GM19372 (cell line): Measurements from ENCODE around the gene TLL2.
"Not testable (repeated sequence)": the region's sequence is repeated elsewhere in the genome, so short reads cannot be mapped to it uniquely, and the experiment has no call there.

Experiments used
- ATAC-seq: cut with Tn5 transposase; IDR thresholded peaks from one replicate; pipeline ENCODE4 v1.9.1; 2021; ENCODE audit warnings: mild to moderate bottlenecking, low read depth, moderate library complexity; ENCODE audit not compliant: unreplicated experiment

TLL2 gene

DNA sequence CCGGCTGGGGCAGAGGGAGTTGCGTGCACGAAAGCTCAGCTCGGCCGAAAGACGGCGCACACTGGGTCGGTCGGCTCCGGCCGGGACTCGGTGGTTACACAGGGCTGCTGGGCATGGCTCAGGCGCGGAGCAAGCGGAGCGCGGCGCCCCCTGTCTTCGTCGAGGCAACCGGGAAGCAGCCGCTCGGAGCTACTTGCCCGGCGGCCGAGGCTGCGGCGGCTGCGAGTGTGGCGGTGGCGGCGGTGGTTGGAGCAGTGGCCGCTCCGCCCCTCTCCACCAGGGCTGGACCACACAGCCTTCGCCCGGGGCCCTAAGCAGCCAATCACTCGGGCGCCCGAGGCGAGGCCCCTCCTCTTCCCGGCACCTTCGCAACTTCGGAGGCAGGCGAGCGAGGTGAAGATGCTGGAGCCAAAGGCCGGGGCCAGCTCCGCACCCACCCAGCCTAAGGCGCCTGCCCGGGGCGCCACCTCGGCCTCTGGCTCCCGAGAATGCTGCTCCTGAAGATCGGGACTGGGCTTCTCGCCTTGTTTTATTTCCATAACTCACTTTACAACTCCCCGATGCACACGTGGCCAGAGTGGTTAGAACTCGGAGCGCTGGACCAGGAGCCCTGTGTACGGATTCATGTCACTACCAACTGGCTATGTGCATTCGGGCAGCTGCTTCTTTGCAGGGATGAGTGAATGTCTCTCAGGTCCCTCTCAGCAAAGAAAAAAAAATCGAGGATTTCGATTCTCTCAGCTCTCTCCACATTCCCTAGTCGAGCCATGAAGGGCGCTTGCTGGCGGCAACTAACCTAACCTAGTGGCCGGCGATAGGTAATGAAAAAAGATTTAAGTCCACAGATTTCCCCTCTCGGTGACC is at the start of gene TLL2:
Gene TLL2 (minus strand): TSS at position 229 of the 864 bp plus-strand sequence. CDS start 241 bp downstream, outside the sequence.
- peak; percentile 87 for ATAC-seq

DNA sequence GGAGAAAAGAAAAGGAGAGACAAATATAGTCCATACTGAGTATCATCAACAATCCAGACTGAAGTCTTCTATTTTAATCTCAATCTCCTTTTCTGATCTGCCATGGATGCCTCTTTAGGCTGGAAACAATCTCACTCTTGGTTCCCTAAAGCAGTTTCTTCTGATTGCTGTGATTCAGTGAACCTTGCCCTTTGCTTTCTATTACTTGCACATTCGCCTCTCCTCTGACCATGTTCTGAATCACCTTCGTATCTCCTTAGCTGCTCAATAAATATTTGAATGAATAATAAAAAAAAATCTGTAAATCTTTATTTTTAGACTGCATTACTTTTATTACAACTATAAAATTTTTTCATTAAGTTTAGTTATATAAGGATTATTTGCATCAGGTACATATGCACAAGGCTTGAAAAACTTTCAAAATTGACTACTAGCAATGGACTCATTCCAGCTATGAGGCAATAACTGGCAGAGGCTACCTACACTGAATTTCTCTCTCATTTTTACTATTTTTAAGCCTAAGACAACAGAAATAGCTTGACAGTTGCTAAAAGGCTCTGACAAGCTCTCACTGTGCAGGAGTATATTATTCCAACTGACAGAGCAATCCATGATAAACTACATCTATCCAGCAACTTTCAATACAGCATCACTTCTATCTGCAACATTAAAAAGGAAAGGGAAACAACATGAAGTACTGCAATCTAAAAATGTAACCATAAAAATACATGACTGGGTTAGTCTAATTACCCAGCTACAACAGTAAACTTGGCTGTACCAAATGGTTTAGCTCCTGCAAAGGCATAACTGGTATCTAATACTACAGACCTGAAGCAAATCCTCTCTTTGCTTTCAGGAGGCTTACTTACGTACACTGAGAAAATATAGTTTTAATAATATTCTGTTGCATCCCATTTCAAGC is 47.5 kb upstream of the TLL2 start:
- ATAC-seq = no peak

DNA sequence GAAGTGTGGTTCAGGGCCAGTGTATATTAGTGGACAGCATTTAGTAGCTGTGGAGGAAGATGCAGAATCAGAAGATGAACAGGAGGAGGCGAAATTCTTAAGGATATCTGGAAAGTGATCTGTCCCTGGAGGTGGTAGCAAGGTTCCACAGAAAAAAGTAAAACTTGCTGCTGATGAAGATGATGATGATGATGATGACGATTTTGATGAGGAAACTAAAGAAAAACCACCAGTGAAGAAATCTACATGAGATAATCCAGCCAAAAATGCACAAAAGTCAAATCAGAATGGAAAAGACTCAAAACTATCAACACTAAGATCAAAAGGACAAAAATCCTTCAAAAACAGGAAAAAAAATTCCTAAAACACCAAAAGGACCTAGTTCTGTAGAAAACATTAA is 46.8 kb upstream of the TLL2 start:
- no peak for ATAC-seq

DNA sequence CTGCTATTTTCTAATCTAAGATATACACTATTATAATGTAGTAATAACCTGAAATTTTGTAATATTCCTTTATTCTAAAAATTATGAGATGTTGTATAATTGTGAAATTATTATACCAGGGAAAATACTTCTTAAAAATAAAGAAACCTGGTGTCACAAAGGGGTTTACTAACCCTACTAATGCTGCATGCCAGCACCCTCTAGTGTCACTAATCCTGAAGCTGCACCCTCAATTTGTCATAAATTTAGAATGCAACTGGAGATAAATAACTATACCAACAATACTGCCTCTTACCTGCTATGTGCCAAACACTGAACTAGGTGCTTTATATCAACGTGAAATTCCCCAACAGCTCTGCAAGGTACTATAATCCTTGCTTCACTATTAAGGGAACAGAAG is 42.3 kb upstream of the TLL2 start:
- ATAC-seq = no peak

DNA sequence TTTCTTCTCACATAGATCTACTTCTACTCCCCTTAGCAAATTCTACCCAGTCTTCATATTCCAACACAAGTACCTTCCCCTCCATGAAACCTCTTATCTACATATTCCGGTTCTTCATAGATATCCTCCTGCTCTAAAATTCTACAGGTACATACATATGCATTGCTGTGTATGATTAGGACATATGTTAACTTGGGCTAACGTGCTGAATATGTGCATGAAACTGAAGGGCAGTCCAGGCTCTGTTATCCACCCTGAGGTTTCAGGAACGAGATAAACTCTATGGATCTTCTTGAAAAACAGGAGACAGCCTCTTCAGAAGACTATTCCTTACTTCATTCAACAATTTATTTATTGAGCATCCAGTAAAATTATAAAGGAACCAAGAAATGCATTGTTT is 41.6 kb upstream of the TLL2 start:
- ATAC-seq = no peak

DNA sequence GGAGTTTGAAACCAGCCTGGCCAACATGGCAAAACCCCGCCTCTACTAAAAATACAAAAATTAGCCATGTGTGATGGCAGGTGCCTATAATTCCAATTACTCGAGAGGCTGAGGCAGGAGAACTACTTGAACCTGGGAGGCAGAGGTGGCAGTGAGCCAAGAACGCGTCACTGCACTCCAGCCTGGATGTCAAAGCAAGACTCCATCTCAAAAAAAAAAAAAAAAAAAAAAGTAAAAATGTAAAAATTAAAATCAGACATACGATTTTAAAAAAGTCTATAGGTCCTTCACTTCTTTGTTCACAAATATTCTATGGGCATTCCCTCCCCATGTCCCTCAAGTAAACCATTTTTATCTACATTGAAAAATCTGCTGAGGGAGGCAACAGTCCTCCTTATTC is 34.9 kb upstream of the TLL2 start:
- no peak for ATAC-seq

DNA sequence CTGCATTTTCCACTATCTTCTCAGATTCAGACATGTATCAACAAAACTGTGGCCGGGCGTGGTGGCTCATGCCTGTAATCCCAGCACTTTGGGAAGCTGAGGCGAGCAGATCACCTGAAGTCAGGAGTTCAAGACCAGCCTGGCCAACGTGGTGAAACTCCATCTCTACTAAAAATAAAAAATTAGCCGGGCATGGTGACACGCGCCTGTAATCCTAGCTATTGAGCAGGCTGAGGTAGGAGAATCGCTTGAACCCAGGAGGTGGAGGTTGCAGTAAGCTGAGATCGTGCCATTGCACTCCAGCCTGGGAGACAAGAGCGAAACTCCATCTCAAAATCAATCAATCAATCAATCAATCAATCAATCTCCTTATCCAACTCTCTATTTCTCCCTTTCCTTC is 31.8 kb upstream of the TLL2 start:
- not testable (repeated sequence) for ATAC-seq

DNA sequence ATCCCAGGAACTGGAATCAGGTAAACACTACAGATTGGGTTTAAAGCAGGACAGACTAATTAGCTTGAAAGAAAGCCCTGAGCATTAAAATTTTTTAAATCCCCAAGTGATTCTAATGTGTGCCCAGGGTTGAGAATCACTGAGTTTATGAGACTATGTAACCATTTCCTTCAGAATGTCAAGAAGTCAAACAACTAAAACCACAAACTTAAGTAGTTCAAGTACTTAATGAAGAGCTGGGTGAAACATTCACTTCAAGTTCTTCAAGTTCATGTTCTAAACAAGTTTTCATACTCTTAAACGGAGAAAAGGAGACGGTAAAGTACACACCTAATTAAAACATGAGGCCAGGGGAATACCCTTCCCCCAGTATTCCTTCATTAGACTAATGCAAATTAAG is 28.2 kb upstream of the TLL2 start:
- ATAC-seq = no peak

DNA sequence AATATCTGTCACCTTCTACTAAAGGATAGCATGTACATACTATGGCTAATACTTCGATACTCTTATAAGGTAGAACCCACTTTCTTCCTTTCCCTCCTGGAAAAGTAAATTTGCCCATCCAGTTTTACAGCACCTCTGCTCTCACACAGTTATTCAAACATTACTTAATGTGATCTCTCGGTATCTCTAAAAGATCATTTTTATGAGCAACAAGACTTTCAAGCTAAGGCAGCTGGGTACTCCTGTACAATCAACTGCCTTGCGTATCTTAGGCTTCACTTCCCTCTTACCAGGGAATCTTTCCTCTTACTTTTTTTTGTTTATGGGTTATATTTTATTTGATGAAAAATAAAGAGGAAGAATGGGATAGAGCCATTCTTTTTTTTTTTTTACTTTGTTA is 26.5 kb upstream of the TLL2 start:
- no peak for ATAC-seq

DNA sequence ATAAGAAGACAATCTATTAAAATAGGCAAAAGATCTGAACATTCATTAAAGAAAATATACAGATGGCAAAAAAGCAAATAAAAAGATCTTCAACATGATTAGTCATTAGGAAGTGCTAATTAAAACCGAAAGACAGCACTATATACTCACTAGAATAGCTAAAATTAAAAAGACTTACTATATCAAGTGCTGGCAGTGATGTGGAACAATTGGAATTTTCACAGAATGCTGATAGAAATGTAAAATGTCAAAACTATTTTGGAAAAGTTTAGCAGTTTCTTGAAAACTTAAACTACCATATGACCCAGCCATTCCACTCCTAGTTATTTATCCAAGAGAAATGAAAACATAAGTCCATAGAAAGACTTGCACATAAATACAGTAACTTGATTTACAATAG is 25.0 kb upstream of the TLL2 start:
- ATAC-seq = no peak

DNA sequence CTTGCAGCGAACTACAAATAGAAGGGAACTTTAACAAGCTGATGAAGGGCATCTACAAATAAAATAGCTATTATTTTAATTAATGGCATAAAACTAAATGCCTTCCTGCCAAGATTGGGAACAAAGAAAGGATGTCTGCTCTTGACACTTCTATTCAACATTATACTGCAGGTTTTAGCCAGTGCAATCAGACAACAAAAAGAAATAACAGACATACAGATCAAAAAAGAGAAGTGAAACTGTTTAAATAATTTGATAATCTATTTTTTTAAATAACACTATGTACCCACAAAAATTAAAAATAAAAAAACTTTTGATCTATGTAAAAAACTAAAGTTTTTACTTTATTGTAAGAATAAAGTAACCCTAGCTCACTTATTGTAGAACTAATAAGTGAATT is 22.4 kb upstream of the TLL2 start:
- ATAC-seq = no peak

DNA sequence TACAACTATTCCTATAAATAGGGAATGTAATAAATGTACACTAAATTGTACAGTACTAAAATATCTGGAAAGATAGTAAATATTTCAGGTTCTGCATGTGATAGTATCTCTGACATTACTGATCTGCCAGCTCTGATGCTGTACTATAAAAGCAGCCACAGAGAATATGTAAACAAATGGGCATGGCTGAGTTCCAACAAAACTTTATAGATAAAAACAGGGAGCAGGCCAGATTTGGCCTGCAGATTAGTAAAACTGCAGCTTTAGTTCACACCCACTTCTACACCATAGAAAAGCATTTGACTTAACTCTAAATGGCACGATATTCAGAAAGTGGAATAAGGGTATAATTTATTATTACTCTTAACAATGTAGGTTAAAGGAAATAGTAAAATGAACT is 18.8 kb upstream of the TLL2 start:
- no peak for ATAC-seq

DNA sequence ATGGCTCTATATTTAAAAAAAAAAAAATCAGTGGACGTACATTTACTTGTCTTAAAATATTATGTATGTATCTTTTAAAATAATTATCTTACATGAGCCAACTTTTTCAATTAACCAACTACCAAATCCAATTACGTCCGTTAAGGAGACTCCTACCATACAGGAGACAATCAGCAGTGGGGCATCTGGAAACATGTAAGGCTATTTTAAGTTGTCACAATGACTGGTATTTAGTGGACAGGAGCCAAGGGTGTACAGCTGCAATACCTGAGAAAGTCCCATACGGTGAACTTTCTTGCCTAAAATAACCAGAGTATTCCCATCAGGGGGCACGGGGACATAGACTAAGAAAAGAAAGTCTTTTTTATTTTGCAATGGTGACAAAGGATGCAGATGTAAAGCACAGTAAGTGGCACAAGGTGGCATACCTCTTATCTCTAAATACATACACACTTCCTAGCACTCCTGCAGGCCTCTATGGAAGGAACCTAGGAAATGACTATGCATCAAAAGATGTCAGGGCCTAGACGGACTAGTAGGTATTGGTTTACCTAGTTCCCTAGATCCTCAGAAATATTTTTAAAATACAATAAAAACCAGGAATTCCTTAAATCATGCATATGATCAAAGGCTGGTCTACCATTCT is 16.0 kb upstream of the TLL2 start:
- no peak for ATAC-seq

DNA sequence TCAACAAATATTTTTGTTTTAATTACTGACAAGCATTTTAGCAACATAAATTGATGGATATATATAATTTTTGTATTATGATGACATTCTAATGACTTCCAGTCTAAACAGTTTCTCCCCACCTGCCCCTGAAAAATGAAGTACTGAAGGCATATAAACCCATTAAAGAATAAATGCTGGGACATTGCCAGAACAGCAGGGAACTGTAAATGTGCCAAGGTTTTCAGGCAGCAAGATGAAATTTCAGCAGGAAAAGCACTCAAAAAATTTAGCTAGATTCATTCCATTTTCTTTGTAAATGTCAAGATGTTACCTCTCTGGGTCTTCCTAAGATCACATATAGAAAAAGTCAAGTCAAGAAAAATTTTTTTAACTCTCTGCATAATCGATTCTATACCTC is 11.0 kb upstream of the TLL2 start:
- no peak for ATAC-seq

DNA sequence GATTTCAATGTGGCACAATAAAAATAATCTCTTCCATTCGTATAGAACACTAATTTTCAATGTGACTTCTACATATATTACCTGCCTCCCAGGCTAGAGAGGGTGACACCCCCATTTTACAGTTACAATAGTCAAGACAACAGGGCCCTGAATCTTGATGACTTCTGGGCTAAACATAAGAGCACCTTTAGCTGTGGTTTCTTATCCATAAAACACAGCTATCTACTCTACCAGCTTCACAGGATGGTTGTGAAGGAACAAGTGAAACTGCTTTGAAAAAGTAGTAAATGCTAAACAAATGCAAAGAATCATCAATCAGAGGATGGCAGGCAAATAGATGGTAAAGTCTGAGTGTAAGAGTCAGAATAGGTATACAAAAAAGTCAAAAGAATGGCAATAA is 3.6 kb upstream of the TLL2 start:
- ATAC-seq = no peak

DNA sequence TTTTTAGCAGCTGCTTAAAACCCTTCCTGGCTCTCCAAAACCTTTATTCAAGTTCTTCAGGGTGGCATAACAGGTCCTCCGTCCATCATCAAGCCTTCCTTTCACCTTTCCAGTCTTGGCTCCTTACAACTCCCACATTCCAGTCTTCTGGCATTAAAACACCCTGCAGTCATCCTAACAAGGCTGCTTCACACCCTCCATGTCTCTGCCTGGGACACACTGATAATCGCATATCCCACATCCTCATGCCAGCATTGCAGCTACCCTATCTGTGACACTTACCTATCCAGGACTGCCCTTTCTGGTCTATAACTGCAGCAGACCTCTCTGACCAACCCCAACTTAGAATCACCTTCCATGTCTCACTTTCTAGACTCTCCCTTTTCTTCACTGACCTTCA is 2.6 kb upstream of the TLL2 start:
- no peak for ATAC-seq

DNA sequence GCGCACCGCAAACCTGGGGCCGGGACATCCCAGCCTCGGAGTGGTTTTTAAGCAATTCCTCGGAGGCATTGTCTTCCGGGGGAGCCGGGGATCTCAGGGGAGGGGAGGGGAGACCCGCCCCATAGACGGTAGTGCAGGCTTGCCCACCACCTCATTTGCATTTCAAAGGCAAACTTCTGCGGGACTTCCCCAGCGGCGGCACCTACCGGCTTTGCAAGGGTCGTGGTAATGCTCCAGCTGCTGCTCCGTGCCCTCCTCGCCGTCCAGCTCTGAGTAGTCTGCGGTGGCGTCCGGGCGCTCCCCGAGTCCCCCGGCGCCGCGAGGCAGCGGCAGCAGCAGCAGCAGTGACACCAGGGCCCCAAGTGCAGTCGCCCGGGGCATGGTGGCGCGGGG is 425 bp downstream of the TLL2 start:
- ATAC-seq = peak; percentile 22

DNA sequence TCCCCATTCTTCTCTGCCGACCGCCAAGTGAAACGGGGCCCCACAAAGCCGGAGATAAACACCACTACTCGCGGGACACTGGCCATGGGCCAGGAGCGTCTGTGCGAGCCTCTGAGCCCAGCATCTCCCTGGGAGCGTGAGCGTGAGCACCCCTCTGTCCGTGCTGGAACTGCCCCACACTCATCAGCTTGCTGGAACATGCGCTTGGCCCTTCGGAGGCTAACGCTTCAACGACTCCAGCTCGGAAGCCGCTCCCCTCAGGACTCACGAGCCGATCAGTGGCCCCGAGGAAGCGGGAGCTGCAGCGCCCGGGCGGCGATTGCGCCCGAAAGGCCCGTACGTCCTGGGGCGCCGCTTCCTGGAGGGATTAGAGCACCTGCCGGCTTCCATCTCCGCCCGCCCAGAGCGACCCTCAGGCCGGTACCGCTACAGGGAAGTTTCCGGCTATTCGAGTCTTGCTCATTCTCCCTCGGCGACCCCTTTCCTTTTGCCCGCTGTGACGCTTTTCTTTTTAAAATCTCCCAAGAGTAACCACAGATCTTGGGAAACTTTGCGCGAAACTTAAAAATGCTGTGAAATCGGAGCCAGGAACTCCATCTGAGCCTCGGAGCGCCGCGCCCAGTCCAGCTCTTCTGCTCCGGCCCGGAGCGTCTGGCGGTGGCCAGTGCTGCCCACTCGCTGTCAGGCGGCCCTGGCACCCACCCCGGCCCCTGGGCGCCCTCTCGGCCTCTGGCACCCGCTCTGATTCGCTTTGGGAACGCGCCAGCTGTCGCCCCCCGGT is 1.0 kb downstream of the TLL2 start:
- ATAC-seq = no peak

DNA sequence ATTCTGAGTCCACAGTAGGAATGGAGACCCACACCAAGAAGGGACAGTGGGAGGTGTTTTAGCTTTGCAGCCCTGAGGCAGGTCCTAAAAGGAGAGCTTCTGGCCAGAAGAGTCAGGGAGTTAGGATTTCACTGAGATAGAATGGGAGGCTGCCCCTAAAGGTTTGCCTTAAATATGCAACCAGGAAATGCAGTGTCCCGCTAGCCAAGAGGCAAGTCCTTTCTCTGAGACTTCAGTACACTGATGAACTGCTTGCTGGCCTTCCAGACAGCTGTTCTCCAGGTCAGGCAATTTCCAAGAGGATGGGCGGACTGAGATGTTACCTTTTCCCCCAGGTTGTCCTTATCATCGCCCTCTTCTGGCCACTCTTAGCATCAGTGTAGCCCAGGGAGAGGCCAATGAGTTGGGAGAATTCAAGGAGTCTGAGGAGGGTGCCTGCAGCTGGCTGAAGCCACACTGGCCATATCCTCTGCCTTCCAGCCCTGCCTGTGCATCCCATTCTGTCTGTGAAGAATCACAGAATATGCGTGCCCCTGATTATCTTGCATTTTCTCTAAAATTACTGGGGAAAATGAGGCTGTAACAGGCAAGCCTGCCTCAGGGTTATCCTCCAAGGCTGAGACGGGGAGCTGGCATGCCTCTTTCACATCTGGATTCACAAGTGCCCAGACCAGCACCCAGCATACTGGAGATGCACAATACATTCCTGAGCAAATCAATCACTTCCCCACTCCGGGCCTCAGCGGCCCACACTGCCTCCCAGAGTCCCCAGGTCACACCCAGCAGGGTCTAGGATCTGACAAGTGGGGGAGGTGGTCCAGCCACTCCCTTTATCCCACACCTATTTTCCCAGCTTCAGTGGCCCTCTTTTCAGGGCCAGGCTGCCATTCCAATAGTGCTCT is 2.4 kb downstream of the TLL2 start:
- ATAC-seq = no peak
